Hindlimb muscle (tissue), 1 donor: ENCODE results near the gene LYPD4. TPM values are rescaled to one million over a fixed set of nuclear protein-coding genes. Genes with fewer than 3 reads are reported as not detected.
"Not testable (repeated sequence)": the region's sequence is repeated elsewhere in the genome, so short reads cannot be mapped to it uniquely, and the experiment has no call there.

ENCODE experiments used
- DNase-seq: peaks from one replicate; pipeline ENCODE4 v3.0.0-alpha.2; 2013
- polyA plus RNA-seq: library from polyadenylated mRNA; unstranded; fragments of 120-200 nt; gene quantifications from one replicate; pipeline ENCODE4 v1.2.1, GENCODE V29; 2013; ENCODE audit not compliant: insufficient read length

Gene LYPD4
- polyA plus RNA-seq, result not detected

- DNase-seq, result no peak
Observed at GRCh38 chr19:41844601-41845000, at the start of gene LYPD4. LYPD4 (minus strand) TSS chr19:41844683; CDS start chr19:41839285, 5,398 bp downstream.

DNA sequence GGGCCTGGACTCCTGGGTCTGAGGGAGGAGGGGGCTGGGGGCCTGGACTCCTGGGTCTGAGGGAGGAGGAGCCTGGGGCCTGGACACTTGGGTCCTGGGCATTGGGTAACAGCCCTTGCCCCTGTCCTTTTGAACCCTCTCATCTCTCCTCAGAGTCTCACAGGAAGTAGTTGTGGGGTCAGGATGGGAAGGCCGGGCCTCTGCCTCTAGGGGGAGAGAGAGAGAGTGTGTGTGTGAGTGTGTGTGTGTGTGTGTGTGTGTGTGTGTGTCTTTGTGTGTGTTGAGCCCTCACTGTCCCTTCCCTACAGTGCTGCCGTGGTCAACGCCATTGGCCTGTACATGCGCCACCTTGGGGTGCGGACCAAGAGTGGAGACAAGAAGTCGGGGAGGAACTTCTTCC, 49.4 kb upstream of the LYPD4 start:
- no peak for DNase-seq

DNA sequence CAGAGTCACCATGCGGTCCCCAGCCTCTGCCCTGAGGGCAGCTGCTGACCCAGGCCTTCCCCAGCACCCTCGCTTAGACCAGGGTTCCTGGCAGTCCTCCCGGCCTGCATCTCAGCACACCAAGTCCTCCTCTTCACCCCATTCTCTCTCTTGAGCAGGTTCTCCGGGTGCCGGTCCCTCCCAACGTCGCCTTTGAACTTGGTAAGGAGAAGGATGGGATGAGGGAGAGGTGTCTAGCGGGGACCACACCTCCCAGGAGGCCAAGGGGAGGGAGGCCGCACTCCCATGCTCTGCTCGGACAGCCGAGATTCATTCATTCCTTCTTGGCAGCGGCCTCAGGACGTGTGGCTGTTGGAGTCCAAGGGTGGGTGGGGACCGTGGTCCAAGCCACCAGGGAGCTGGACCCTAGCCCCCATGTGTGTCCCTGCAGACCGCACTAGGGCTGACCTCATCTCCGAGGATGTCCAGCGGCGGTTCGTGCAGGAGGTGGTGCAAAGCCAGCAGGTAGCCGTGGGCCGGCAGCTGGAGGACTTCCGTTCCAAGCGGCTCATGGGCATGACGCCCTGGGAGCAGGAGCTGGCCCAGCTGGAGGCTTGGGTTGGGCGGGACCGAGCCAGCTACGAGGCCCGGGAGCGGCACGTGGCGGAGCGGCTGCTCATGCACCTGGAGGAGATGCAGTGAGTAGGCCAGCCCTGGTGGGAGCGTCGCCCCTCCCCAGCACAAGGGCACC, 47.9 kb upstream of the LYPD4 start:
- DNase-seq, result no peak

DNA sequence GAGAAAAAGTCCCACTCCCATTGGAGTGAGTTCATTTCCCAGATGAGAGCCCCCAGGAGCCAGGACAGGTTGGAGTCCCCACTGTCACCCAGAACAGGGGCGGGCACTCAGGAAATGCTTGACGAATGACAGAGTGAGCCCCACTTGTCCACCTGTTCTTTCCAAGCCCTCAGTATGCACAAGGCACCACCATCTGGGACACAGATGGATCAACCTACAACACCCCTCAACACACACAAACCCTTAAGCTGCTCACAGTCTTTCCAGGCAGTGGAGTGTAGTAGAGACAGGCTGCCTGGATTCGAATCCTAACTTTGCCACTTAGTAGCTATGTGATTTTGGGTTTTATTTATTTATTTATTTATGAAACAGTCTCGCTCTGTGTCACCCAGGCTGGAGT, 46.5 kb upstream of the LYPD4 start:
- DNase-seq, result no peak

- DNase-seq, result no peak
Observed at GRCh38 chr19:41889896-41890295, 45.4 kb upstream of the LYPD4 start.

DNA sequence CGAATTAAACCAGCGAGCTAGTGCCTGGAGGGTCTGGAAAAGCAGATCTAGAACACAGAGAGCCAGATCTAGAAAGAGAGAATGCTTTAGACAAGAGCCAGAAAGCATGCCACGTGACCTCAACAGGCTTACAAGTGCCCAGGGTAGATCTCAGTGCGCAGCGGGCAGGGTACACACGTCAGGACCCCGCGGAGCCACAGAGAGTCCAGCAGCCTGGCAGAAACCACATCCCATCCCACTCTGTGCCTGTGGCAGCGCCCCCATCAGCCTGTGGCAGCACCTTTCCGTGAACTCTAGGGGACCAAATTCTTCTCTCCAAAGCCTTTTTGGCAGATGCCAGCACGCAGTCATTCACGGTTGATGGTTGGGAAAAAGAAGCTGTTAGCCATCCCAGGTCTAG, 44.4 kb upstream of the LYPD4 start:
- no peak for DNase-seq

DNA sequence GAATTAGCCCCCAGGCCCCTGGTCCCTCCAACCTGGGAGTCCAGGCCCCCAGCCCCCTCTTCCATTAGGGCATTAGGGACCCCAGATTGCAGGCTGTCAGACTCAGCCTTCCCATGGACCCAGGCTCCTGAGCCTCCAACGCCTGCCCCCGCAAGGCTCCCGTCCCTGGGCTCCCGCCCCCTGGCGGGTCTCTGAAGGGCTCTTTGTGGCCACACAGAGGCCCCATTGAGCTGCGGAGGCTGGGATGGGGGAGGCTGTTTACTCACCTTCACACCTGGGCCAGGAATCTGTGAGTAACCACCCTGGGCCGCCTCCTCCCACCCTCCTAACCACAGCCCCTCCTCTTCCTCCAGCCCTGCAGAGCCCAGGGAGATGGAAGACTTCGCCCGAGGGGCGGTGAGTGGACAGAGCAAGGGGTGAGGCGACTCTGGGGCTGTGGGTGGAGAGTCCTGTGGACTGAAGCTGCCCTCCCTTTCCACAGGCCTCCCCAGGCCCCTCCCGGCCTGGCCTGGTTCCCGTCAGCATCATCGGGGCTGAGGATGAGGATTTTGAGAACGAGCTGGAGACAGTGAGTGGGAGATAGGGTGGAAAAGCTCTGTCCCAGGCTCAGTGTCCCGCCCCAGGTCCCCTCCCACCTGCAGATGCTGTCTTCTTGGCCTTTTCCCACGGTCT, 43.4 kb upstream of the LYPD4 start:
- DNase-seq, result no peak

- DNase-seq, result no peak
Observed at GRCh38 chr19:41886761-41887710, 42.6 kb upstream of the LYPD4 start.

GRCh38 chr19:41883821-41884733, 39.6 kb upstream of the LYPD4 start:
- DNase-seq, result peak; percentile 95

DNA sequence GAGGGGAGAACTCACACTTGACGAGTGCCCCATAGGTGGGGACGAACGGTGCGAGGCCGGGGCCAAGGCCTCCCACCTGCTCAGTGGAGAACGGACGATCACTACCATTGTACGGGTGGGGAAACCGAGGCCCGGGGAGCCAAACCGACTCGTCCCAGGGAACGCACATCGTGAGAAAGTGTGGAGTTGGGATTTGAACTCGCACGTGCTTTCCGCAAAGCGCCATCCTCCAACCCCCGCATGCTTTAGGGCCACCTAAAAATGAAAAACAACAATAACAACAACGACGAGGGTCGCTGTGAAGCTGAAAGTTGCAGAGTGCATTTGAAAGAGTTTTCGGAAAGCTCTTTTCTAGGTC, 39.0 kb upstream of the LYPD4 start:
- DNase-seq, result no peak

GRCh38 chr19:41882568-41883462, 38.3 kb upstream of the LYPD4 start, which contains the start of gene ARHGEF1:
ARHGEF1 (plus strand) TSS chr19:41883184; CDS start chr19:41888083, 4,899 bp downstream.
- DNase-seq, result no peak

DNA sequence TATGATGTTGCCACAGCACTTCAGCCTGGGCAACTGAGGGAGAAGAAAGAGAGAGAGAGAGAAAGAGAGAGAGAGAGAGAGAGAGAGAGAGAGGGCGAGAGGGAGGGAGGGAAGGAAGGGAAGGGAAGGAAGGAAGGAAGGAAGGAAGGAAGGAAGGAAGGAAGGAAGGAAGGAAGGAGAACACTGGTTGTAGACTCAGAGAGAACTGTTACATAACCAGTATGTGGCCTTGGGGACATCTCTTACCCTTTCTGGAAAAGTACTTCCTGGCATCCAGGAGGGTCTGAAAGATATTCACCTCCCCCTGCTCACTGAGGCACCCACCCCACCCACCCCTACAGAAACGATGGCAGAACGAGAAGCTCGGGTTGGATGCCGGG, 35.8 kb upstream of the LYPD4 start:
- no peak for DNase-seq

DNA sequence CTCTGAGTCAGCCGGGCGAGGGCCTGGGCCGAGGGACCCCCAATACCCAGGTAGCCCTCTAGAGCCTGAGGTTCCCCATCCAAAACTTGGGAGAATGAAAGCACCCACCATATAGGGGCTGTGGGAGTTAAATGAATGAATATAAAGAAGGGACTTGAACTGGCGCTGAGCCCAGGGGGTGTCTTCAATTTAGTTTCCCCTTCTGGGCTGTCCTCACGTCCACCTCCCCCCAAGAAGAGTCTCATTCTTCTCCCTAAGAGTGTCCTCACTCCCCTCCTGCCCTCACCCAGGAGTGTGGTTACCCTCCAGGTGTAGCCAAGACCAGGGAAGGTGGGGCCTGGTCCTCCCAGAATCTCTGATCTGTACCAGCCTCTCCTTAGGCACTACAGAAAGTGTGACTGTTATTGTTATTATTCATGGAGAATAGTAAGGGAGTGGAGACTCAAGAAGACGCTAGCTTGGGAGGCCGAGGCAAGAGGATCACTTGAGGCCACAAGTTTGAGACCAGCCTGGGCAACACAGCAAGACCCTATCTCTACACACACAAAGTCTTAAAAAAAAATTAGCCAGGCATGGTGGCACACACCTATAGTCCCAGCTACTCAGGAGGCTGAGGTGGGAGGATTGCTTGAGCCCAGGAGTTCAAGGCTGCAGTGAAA, 35.3 kb upstream of the LYPD4 start:
- no peak for DNase-seq

GRCh38 chr19:41879080-41879479, 34.6 kb upstream of the LYPD4 start:
- DNase-seq, result no peak

- no peak for DNase-seq
Observed at GRCh38 chr19:41877916-41878905, 33.7 kb upstream of the LYPD4 start.

DNA sequence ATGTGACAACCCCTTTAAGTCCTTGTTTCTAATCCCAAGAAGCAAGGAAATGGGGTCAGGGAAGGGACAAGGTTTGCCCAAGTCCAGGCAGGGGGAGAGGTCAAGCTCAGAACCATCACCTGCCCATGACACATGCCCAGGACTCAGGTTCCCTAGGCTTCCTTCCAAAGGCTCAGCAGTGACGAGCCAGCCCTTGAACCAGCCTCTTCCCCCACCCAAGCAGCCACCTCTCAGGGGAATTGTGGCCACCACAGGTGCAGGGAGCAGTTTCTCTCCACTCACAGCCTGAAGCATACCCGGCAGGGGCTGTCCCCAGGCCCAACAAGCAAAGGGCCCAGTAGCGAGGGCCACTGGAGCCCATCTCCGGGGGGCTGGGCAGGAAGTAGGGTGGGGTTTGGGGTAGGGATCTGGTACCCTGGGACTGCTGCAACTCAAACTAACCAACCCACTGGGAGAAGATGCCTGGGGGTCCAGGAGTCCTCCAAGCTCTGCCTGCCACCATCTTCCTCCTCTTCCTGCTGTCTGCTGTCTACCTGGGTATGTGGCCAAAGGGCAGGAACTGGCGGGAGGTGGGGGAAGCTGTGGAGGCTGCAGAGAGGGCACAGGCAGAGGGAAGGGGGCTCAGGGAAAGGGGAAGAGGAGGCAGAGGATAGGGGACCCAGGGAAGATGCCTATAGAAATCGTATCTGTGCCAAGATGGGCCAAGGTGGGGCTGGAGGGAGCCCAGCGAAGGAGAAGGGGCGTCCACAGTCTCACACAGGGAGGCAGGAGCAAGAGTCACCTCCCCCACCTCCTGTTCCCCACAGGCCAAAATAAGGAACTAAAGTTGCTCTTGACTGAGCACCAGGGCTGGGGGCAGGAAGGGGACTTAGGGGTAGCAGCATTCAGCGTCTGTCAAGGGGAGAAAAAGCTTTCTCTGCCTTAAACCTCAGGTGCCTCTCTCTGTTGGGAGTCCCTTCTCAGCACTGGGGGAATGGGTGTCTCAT, 32.7 kb upstream of the LYPD4 start, which contains the start of gene CD79A:
Gene CD79A, plus strand, starts transcription at position 433 of the 986 bp plus-strand sequence. Its CDS starts 26 bp downstream, at position 459.
- DNase-seq, result no peak

- not testable (repeated sequence) for DNase-seq
Observed at GRCh38 chr19:41875973-41876372, 31.5 kb upstream of the LYPD4 start.
